Hematopoietic multipotent progenitor cell treated with erythropoietin and hydrocortisone succinate and interleukin-3 and kit ligand, for 6 days (in vitro differentiated cells): ENCODE data around the gene CAVIN2.

Experiments used
- DNase-seq: peaks from one replicate; pipeline ENCODE4 v3.0.0-alpha.2; 2015

Gene CAVIN2

GRCh38 chr2:191864628-191865374 is 17.9 kb upstream of the CAVIN2 start:
- DNase-seq: no peak

GRCh38 chr2:191863988-191864387 is 17.1 kb upstream of the CAVIN2 start:
- DNase-seq: no peak

GRCh38 chr2:191862156-191862775 is 15.4 kb upstream of the CAVIN2 start:
- no peak for DNase-seq

- DNase-seq: no peak
These were observed 14.0 kb upstream of the CAVIN2 start for GRCh38 chr2:191860760-191861466.

GRCh38 chr2:191859681-191860080 is 12.8 kb upstream of the CAVIN2 start:
- DNase-seq: no peak

- no peak for DNase-seq
These were observed 11.0 kb upstream of the CAVIN2 start for GRCh38 chr2:191857886-191858285.

GRCh38 chr2:191857259-191857805 is 10.4 kb upstream of the CAVIN2 start:
- no peak for DNase-seq

- DNase-seq: no peak
These were observed 9.4 kb upstream of the CAVIN2 start for GRCh38 chr2:191856111-191856876.

GRCh38 chr2:191855382-191855781 is 8.5 kb upstream of the CAVIN2 start:
- DNase-seq: no peak

GRCh38 chr2:191854382-191855372 is 7.8 kb upstream of the CAVIN2 start:
- DNase-seq: no peak

- DNase-seq: no peak
These were observed 7.0 kb upstream of the CAVIN2 start for GRCh38 chr2:191853843-191854242.

GRCh38 chr2:191851158-191851557 is 4.3 kb upstream of the CAVIN2 start:
- peak; percentile 67 for DNase-seq

- DNase-seq: no peak
These were observed 2.2 kb upstream of the CAVIN2 start for GRCh38 chr2:191848771-191849767.

- no peak for DNase-seq
These were observed 876 bp upstream of the CAVIN2 start for GRCh38 chr2:191847764-191848163.

GRCh38 chr2:191845876-191846514 is 893 bp downstream of the CAVIN2 start:
- DNase-seq: peak; percentile 52

GRCh38 chr2:191845248-191845715 is 1.6 kb downstream of the CAVIN2 start:
- DNase-seq: peak; percentile 61

- no peak for DNase-seq
These were observed 2.2 kb downstream of the CAVIN2 start for GRCh38 chr2:191844706-191845105.

GRCh38 chr2:191840921-191841320 is 6.0 kb downstream of the CAVIN2 start:
- no peak for DNase-seq
